GM19455 (cell line): ENCODE results near the gene AKTIP.
"Not testable (repeated sequence)": the region's sequence is repeated elsewhere in the genome, so short reads cannot be mapped to it uniquely, and the experiment has no call there.

Experiments used
- ATAC-seq: cut with Tn5 transposase; IDR thresholded peaks from one replicate; pipeline ENCODE4 v1.9.1; 2021; ENCODE audit not compliant: unreplicated experiment

The AKTIP gene

DNA sequence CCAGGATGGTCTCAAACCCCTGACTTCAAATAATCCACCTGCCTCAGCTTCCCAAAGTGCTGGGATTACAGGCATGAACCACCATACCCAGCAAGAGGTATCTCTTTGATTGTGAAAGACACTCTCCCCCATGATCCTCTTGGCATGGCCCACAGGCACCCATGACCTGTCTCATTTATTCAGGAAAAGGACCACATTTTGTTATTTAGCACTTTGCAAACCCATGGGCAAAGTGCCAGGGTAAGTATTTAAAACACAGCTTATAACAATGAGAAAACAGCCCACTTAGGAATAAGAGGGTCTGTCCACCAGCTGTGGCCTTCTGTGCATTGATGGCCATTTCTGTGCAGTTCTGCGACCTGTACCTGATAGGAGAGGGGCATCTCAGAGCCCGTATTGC, 12.8 kb upstream of the AKTIP start:
- ATAC-seq, result no peak

- ATAC-seq, result no peak
These were observed 12.2 kb upstream of the AKTIP start for GRCh38 chr16:53515259-53515658.

- not testable (repeated sequence) for ATAC-seq
These were observed 9.8 kb upstream of the AKTIP start for GRCh38 chr16:53512795-53513194.

- ATAC-seq, result no peak
These were observed 8.6 kb upstream of the AKTIP start for GRCh38 chr16:53511403-53512280.

GRCh38 chr16:53511084-53511402, 8.0 kb upstream of the AKTIP start:
- no peak for ATAC-seq

- no peak for ATAC-seq
These were observed 7.7 kb upstream of the AKTIP start for GRCh38 chr16:53510704-53511070.

GRCh38 chr16:53509906-53510703, 7.1 kb upstream of the AKTIP start:
- ATAC-seq, result peak; percentile 71

DNA sequence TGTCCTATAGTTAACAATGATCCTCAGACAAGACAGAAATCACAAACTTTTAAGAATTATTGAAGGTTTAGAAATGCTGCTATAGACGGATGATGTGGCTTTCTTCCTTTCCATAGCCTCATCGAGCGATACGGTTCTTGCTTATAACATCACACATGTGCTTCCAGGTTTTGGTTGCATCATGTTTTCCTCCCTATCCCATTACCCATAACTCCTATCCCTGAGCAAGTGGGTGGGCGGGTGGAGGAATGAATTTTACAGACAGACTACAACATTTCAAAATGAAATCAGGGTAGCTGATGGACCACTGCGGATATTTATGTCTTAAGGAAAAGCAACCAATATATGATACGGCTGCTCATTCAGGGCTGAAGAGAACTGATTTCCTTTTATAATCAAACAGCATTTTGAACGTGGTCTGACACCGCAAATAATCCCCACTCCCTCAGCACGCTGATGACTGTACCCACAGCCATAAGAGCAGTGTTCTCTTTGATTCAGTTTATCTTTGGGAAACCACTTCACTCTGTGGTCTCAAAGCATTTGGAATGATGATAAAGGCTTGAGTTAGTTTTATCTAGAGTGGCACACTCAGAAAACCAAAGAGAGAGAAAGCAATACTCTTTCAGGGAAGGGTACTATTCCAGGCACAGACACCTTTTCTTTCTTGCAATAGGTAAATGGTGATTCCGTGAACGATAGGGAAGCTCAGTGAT, 4.6 kb upstream of the AKTIP start:
- no peak for ATAC-seq

DNA sequence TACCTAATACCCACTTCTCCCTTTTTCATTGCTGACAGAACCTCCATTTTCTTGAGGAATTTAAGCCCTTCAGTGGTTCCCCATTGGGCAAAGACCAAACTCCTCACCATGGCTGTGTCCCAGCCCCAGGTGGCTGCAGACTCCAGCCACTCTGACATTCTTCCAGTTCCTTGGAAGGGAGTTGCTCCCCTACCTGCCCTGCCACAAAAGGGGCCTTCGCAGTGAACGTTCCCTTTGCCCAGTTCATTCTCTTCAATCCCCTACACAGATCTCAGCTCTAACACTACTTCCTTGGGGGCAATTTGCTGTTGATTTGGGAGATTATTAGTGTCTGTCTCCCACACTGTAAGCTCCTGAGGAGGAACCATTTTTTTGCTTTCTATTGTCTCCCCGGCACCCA, 3.2 kb upstream of the AKTIP start:
- no peak for ATAC-seq

GRCh38 chr16:53504665-53505064, 1.7 kb upstream of the AKTIP start:
- ATAC-seq, result no peak

DNA sequence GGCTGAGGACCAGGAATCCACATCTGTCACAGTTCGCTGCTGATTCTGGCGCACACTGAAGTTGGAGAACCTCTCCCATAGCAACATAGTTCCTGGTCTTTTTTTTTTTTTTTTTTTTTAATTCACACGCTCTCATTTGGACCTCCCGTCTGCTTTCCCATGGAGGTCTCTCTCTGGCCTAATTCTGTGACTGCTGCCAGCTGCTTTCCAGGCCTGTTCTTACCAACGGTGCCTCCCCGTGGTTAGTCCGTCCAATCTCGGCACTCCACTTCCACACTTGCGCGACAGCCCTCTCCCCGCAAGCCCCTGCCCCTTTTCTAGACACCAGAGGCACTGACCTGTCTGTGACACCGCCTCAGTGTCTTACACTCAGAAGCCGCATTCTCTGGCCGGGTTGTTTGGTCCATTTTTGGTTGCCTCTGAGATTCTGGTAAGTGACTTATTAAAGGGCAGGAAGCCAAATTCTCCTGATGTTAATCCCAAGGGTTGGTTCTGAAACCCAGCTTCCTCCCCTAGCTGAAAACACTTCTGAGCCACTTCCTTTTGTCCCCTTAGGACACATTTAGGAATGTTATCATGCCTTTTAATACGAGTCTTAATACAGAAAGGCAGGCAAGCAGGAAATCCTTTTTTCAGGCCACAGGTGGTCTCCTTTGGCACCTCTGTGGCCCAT, 1.1 kb upstream of the AKTIP start:
- no peak for ATAC-seq

DNA sequence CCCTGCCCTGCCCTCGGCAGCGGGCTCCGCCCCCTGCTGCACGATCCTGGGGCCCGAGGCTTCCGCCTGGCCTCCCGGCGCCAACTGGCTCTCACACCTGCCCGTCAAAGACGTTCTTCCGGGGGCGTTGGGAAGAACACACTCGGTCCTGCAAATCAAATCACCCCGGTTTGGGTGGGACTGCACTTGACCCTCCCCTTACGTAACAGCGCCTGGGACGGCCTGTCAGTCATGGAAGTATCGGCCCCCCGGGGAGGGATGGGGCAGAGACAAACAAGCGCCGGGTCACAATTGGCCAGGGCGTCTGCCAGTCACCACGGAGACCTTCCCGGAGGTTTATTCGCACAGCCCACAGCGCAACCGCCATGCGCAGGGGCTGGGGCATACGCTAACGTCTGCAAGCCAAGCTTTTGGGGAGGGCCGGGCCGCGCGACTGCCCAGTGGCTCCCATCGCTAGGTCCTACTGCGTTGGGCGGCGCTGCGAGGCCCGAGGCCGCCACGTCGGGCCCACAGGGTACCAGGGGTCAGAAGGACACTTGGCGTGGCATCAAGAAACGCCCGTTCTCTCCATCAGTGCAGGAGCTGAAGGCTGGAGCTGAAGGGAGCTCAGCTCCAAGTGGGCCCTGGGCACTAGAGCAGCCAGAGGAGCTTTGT, 388 bp upstream of the AKTIP start:
- ATAC-seq, result peak; percentile 97

DNA sequence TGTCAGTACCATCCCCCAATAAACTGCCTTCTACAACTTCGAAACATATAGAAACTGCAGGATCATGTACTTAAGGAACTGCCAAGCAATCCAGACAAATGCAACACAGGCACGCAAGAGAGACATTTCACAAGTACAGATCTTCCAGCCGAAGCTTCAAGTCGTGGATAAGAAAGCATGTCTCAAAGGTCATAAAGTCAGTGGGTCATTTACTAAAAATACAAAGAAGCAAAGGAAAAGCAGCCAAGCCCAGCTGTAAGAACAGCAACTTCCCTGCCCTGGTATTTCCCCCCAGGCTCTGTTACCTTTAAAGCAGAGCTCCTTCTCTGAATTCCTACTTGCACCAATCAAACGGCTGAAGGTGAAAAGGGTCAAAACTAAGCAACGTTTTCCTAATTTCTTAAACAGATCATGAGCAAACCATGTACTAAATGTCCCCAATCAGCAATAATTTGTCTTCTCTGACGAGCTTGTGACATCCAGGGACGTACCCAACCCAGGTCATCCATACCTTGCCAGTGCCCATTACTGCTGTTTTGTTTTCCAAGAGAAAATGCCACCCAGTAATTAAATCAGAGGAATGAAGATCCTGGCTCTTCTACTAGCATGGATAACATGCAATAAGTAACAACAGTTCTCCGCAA, 1.7 kb downstream of the AKTIP start:
- no peak for ATAC-seq

DNA sequence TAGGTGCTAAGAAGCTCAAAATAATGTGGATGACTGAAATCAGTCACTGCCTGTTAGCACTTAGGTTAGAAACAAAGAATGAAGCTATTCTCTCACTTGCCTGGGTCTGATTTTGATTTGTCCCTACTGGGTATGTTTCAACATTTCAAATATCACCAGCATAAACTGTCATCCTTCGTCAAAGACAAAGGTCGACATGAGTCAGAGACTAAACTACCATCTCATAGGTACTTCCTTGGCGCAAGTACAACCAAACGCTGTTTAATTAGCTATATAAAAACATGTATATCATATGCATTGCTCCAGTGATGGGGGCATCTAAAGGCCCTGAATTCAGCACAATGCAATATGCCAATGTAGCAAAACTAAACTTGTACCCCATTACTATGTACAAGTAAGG, 4.0 kb downstream of the AKTIP start:
- no peak for ATAC-seq

GRCh38 chr16:53495325-53495724, 7.7 kb downstream of the AKTIP start:
- no peak for ATAC-seq

DNA sequence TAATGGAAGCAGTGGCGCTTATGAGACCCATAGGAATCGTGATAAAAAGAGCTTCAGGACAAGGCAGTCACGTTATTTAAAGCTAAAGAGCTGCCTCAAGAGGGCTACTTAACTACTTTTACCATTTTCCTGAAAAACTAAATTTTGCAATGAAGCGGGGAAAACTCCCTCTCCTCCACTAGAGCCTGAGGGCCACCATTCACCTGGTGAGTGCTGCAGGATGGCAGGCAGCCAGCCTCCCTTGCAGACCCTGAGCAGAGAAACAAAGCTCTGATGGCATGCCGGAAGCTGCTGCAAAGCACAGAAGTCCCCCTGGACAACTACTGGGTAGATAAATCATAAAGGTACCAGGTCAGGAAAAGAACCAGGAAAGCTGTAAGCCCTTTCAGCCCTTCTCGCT, 8.4 kb downstream of the AKTIP start:
- no peak for ATAC-seq

DNA sequence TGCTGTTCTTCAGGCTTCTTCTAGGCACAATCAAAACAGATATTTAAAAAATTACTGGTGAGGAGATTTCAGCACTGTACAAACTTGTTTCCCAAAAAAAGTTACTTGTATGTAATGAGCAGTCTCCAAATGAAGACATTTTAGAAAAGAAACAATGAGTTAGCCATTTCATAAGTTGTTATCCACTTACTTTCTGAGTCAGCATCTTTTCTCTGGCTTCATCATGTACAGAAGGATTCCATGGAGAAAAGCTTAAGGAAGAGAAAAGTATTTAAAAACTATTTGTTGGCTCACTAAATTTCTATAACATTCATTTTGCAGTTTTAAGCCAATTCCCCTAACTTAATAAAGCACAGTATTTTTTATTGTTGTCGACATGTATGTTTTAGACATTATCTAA, 10.5 kb downstream of the AKTIP start:
- no peak for ATAC-seq

GRCh38 chr16:53489755-53490154, 13.3 kb downstream of the AKTIP start:
- no peak for ATAC-seq

GRCh38 chr16:53486230-53486629, 16.8 kb downstream of the AKTIP start:
- no peak for ATAC-seq

DNA sequence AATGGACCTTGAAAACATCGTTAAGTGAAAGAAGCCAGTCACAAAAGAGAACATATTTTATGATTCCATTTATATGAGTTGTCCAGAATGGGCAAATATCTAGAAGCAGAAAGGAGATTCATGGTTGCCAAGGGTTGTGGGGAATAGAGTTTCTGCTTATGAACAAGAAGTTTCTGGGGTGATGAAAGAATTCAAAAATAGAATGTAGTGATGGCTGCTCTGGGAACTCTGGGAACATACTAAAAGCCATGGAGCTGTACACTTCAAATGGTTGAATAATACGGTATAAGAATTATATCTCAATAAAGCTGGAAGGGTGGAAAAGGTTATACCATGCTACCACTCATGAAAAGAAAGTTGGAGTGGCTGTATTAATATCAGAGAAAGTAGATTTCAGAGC, 18.5 kb downstream of the AKTIP start:
- ATAC-seq, result no peak
